Smooth muscle cell (in vitro differentiated cells): ENCODE measurements around the gene CPSF4. TPM values are rescaled to one million over a fixed set of nuclear protein-coding genes. Genes with fewer than 3 reads are reported as not detected.

Experiments
- DNase-seq: peaks from one replicate; lab custom pipeline; 2025; ENCODE audit not compliant: unreplicated experiment; lab: John Stamatoyannopoulos, UW
- H2AFZ ChIP-seq: fragments of 200-600 bp; sonication (generic); 2 replicates; pipeline ENCODE4 v1.6.0; 2016; ENCODE audit warnings: antibody characterized with exemption, low read depth, mild to moderate bottlenecking
- H3F3A ChIP-seq: fragments of 200-600 bp; sonication (generic); 2 replicates; pipeline ENCODE4 v1.6.0; 2017; ENCODE audit warnings: antibody characterized with exemption, low read depth
- H3K27ac ChIP-seq: fragments of 200-600 bp; sonication (generic); 2 replicates; pipeline ENCODE4 v1.5.1; 2016; ENCODE audit warnings: low read depth, mild to moderate bottlenecking
- H3K27me3 ChIP-seq: fragments of 200-600 bp; sonication (generic); 2 replicates; pipeline ENCODE4 v1.6.1; 2016; ENCODE audit warnings: low read depth, mild to moderate bottlenecking
- H3K36me3 ChIP-seq: fragments of 200-600 bp; sonication (generic); 2 replicates; pipeline ENCODE4 v1.5.1; 2016; ENCODE audit warnings: low read depth
- H3K4me1 ChIP-seq: fragments of 200-600 bp; sonication (generic); 2 replicates; pipeline ENCODE4 v1.5.1; 2016; ENCODE audit warnings: low read depth
- H3K4me2 ChIP-seq: fragments of 200-600 bp; sonication (generic); 2 replicates; pipeline ENCODE4 v1.6.0; 2016; ENCODE audit warnings: mild to moderate bottlenecking
- H3K4me3 ChIP-seq: fragments of 200-600 bp; sonication (generic); 2 replicates; pipeline ENCODE4 v1.5.1; 2016; ENCODE audit warnings: mild to moderate bottlenecking
- H3K79me2 ChIP-seq: fragments of 200-600 bp; sonication (generic); 2 replicates; pipeline ENCODE4 v1.6.0; 2016; ENCODE audit warnings: low read depth, mild to moderate bottlenecking
- H3K9ac ChIP-seq: fragments of 200-600 bp; sonication (generic); 2 replicates; pipeline ENCODE4 v1.6.0; 2016; ENCODE audit warnings: low read depth
- H3K9me3 ChIP-seq: fragments of 200-600 bp; sonication (generic); replicated peaks from 2 replicates; pipeline ENCODE4 v1.5.1; 2016; ENCODE audit warnings: low read depth
- H4K20me1 ChIP-seq: fragments of 200-600 bp; sonication (generic); 2 replicates; pipeline ENCODE4 v1.6.0; 2016; ENCODE audit warnings: low read depth
- WGBS: methylation state at CpG from one replicate; pipeline ENCODE4 v1.1.7; 2016; ENCODE audit warnings: low lambda C conversion rate; 5-methylcytosine and 5-hydroxymethylcytosine counted together
- polyA plus RNA-seq: library from polyadenylated mRNA; unstranded; fragments of >200 nt; fragmentation: Nextera tagmentation; extraction: Ambion mirVana; gene quantifications from 2 replicates; pipeline ENCODE4 v1.2.1, GENCODE V29; 2016
- total RNA-seq: library from RNA; depleted of rRNA; stranded (reverse); fragments of >200 nt; gene quantifications from 2 replicates; pipeline ENCODE4 v1.2.3, GENCODE V29; 2014
- TF ChIP-seq, protein P1 (sequence below): fragments of 200-600 bp; sonication (generic); IDR thresholded peaks from 2 replicates; pipeline ENCODE4 v1.5.1; 2017; ENCODE audit warnings: borderline replicate concordance, mild to moderate bottlenecking, antibody characterized with exemption; ENCODE audit not compliant: insufficient read depth, poor library complexity, severe bottlenecking

The CPSF4 gene
- total and polyA plus RNA-seq, 2 experiments from 2014 or later = 27.1 to 30.3 TPM

DNA sequence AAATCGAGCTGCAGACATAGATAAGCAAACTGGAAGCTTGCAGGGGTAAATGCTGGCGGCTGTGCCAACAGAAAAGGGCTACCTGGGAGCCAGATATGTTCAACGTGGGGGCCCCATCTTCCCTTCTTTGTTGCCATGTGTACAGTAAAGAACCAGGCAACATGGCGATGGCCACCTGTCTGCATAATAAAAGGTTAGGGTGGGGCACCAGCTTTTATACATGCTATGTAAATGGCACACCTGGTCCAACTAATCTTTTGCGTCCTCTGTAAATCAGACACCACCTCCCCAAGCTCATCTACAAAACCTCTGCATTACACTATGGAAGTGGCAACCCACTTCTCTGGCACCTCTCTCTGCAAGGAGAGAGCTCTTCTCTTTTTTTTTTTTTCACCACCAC, 16.1 kb upstream of the CPSF4 start:
- Histone ChIP-seq H3K79me2 (no peaks in the 10 kb centered on the region), H3K4me3 (no peak overlapping the region)
- TF ChIP-seq, protein P1, sequence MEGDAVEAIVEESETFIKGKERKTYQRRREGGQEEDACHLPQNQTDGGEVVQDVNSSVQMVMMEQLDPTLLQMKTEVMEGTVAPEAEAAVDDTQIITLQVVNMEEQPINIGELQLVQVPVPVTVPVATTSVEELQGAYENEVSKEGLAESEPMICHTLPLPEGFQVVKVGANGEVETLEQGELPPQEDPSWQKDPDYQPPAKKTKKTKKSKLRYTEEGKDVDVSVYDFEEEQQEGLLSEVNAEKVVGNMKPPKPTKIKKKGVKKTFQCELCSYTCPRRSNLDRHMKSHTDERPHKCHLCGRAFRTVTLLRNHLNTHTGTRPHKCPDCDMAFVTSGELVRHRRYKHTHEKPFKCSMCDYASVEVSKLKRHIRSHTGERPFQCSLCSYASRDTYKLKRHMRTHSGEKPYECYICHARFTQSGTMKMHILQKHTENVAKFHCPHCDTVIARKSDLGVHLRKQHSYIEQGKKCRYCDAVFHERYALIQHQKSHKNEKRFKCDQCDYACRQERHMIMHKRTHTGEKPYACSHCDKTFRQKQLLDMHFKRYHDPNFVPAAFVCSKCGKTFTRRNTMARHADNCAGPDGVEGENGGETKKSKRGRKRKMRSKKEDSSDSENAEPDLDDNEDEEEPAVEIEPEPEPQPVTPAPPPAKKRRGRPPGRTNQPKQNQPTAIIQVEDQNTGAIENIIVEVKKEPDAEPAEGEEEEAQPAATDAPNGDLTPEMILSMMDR = no peak

DNA sequence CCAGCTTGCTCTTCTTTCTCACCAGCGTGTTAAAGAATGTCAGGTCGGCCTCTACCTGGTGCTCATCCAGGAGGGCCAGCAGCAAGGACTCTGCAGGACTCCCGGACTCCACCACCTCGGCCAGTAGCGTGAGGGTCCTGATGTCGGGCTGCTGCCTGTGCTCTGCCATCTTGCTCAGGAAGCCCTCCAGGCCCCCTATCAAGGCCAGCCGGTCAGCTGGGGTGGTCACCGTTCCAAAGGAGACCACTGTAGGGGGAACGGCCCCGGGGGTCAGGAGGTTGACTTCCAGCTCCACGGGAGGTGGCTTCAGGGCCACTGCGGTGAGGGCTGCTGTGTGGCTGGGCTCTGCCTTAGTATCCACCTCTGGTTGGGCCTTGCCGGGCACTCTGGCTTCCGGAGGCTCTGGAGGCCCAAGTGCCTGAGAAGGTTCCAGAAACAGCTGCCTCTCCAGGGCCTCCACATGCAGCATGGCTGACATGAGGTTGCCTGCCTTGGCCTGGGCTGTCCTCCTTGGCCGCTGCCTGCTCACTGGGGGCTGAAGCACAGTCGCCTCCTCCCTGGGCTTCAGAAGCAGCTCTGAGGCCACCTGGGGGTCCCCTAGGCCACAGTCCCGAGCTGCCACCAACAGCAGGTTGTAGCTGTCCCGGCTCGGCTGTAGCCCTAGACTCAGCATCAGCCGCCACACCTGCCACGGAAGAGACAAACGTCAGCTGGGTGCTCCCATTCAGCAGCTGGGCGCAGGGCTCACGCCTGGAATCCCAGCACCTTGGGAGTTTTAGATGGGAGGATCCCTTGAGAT, 13.6 kb upstream of the CPSF4 start:
- no peaks in the 10 kb centered on the region for H3K79me2 ChIP-seq
- no peak overlapping the region for H2AFZ ChIP-seq
- H4K20me1 ChIP-seq = peaks cover 9% of the 10 kb centered on the region
- H3F3A ChIP-seq = peaks cover 6% of the 10 kb centered on the region
- H3K27me3 ChIP-seq = no peaks in the 10 kb centered on the region
- H3K4me2 ChIP-seq = no peak overlapping the region
- no peak overlapping the region for H3K27ac ChIP-seq
- TF ChIP-seq, protein P1 = no peak
- peaks cover 3% of the 10 kb centered on the region for H3K36me3 ChIP-seq
- WGBS = 99% methylated on average over 24 of the region's 24 CpGs
- no peak for DNase-seq
- no peaks in the 10 kb centered on the region for H3K9me3 ChIP-seq
- H3K4me1 ChIP-seq = no peaks in the 10 kb centered on the region
- H3K9ac ChIP-seq = no peak overlapping the region
- H3K4me3 ChIP-seq = no peak overlapping the region

More for the DNA sequence above, 16.1 kb upstream of the CPSF4 start:
- Histone ChIP-seq H3K36me3 (no peaks in the 10 kb centered on the region), H3K9me3 (no peaks in the 10 kb centered on the region), H3F3A (peaks cover 6% of the 10 kb centered on the region), H2AFZ (no peak overlapping the region), H4K20me1 (peaks cover 23% of the 10 kb centered on the region), H3K27me3 (no peaks in the 10 kb centered on the region), H3K9ac (no peak overlapping the region), H3K4me1 (no peaks in the 10 kb centered on the region), H3K27ac (no peak overlapping the region), H3K4me2 (no peak overlapping the region)
- no peak for DNase-seq
- WGBS = 93% methylated on average over 5 of the region's 5 CpGs

DNA sequence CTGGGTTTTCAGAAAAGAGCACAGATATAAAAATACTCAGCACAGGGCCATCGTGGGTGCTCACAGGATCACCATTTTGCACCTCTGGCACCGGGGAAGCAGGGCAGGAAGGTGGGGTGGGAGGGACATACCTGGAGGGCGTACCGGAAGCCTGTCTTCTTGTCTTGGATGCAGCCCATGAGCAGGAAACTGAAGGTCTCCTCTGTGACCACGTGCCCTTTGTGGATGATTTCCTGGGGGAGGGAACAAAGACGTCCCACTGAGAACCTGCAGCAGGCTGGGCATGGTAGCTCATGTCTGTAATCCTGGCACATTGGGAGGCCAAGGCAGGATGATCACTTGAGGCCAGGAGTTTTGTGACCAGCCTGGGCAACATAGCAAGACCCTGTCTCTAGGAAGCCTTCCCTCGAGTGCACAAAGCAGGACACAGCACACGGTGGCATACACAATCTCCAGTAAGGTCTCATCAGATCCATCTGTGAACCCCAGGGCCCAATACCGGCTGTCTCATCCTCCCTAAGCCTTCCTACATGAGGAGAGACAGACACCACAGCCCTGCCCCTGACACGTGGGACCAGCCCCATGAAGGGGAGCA, 9.7 kb upstream of the CPSF4 start:
- H3K9me3 ChIP-seq = no peaks in the 10 kb centered on the region
- no peak overlapping the region for H3K4me3 ChIP-seq
- peaks cover 3% of the 10 kb centered on the region for H3K36me3 ChIP-seq
- TF ChIP-seq, protein P1 = no peak
- H3K9ac ChIP-seq = no peak overlapping the region
- no peak overlapping the region for H2AFZ ChIP-seq
- H4K20me1 ChIP-seq = no peaks in the 10 kb centered on the region
- no peaks in the 10 kb centered on the region for H3K79me2 ChIP-seq
- 95% methylated on average over 10 of the region's 10 CpGs for WGBS
- H3F3A ChIP-seq = no peaks in the 10 kb centered on the region
- no peak for DNase-seq
- no peak overlapping the region for H3K4me2 ChIP-seq
- H3K4me1 ChIP-seq = no peaks in the 10 kb centered on the region
- H3K27ac ChIP-seq = no peak overlapping the region
- no peaks in the 10 kb centered on the region for H3K27me3 ChIP-seq
